Effector memory CD8-positive, alpha-beta T cell (primary cell): ENCODE results near the gene OPN3.
"Not testable (repeated sequence)": the region's sequence is repeated elsewhere in the genome, so short reads cannot be mapped to it uniquely, and the experiment has no call there.

ENCODE experiments used
- ATAC-seq: fragments of 150-1000 bp; cut with Tn5 transposase; replicated peaks from 2 replicates; pipeline ENCODE4 v1.10.0; 2021; ENCODE audit warnings: mild to moderate bottlenecking, moderate library complexity
- DNase-seq, 3 experiments: peaks; one replicate each; pipeline ENCODE4 v3.0.0; 2021
- H3K27ac Mint-ChIP-seq, 2 donors: one replicate each; pipeline ENCODE4 v1.8.0; 2022; ENCODE audit warnings: mild to moderate bottlenecking in 2 of 2, mixed read lengths in 2 of 2, moderate library complexity in 2 of 2
- H3K27me3 Mint-ChIP-seq, 2 donors: one replicate each; pipeline ENCODE4 v1.8.0; 2022; ENCODE audit warnings: mixed read lengths in 2 of 2
- H3K36me3 Mint-ChIP-seq: one replicate; pipeline ENCODE4 v1.8.0; 2022; ENCODE audit warnings: mild to moderate bottlenecking, moderate library complexity, mixed read lengths; ENCODE audit not compliant: insufficient read depth
- H3K4me1 Mint-ChIP-seq, 2 donors: one replicate each; pipeline ENCODE4 v1.8.0; 2022; ENCODE audit warnings: low read depth in 2 of 2, mixed read lengths in 2 of 2
- H3K4me3 Mint-ChIP-seq, 2 donors: one replicate each; pipeline ENCODE4 v1.8.0; 2022; ENCODE audit warnings: mild to moderate bottlenecking in 2 of 2, mixed read lengths in 2 of 2, moderate library complexity in 2 of 2
- H3K9me3 Mint-ChIP-seq, 2 donors: one replicate each; pipeline ENCODE4 v1.8.0; 2022; ENCODE audit warnings: mixed read lengths in 2 of 2
- total RNA-seq, 9 experiments: gene quantifications; one replicate each; lab custom pipeline; 2026; lab: John Stamatoyannopoulos, UW

Gene OPN3, protein sequence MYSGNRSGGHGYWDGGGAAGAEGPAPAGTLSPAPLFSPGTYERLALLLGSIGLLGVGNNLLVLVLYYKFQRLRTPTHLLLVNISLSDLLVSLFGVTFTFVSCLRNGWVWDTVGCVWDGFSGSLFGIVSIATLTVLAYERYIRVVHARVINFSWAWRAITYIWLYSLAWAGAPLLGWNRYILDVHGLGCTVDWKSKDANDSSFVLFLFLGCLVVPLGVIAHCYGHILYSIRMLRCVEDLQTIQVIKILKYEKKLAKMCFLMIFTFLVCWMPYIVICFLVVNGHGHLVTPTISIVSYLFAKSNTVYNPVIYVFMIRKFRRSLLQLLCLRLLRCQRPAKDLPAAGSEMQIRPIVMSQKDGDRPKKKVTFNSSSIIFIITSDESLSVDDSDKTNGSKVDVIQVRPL
- total RNA-seq: 2.2 to 8.9 (median 3.4) reads per million in 9 experiments

GRCh38 chr1:241640149-241640866, at the start of gene OPN3, which contains the start of gene CHML:
Gene OPN3 (minus strand): TSS chr1:241640369. CDS start chr1:241640254, 115 bp downstream.
Gene CHML (minus strand): TSS chr1:241640369. CDS start chr1:241635766, 4,603 bp downstream.
- no peaks in the 10 kb centered on the region for H3K9me3 Mint-ChIP-seq
- peak within 1 kb of the TSS; percentile 87 to 90 for H3K4me3 Mint-ChIP-seq
- peaks cover 16 to 24% of the 10 kb centered on the region in 2 donors for H3K4me1 Mint-ChIP-seq
- H3K27me3 Mint-ChIP-seq: no peaks in the 10 kb centered on the region
- ATAC-seq (peak; percentile 95), DNase-seq (peak; percentile 78 to 83 (median 80))
- peak within 1 kb of the TSS; percentile 78 to 87 for H3K27ac Mint-ChIP-seq
- peaks cover 3% of the 10 kb centered on the region for H3K36me3 Mint-ChIP-seq

GRCh38 chr1:241688940-241689368, 48.8 kb upstream of the OPN3 start:
- ATAC-seq: no peak
- H3K4me1 Mint-ChIP-seq: no peaks in the 10 kb centered on the region
- no peak overlapping the region for H3K4me3 Mint-ChIP-seq
- H3K36me3 Mint-ChIP-seq: no peaks in the 10 kb centered on the region
- peaks cover 10 to 12% of the 10 kb centered on the region in 2 donors for H3K27me3 Mint-ChIP-seq
- DNase-seq: no peak
- no peaks in the 10 kb centered on the region for H3K9me3 Mint-ChIP-seq
- no peak overlapping the region for H3K27ac Mint-ChIP-seq

DNA sequence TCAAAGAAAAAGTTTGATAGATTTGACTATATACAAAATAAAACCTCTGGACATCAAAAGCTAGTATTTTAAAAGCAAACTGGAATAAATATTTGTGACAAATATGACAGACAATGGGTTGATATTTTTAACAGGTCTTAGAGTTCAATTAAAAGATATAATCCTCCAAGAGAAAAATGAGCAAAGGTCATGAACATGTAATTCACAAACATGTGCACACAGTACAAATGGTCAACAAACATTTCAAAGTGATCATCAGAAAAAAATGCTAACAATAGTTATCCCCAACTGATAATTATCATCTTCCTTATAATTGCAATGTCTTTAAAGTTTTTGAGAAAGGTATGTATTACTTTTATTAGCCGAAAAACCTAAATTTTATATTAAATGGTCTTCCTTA, 43.9 kb upstream of the OPN3 start:
- Mint-ChIP-seq H3K27ac (no peak overlapping the region), H3K9me3 (no peaks in the 10 kb centered on the region), H3K27me3 (peaks cover 15 to 33% of the 10 kb centered on the region in 2 donors), H3K36me3 (peaks cover 3% of the 10 kb centered on the region), H3K4me3 (no peak overlapping the region), H3K4me1 (no peaks in the 10 kb centered on the region)
- no peak for DNase-seq
- no peak for ATAC-seq

DNA sequence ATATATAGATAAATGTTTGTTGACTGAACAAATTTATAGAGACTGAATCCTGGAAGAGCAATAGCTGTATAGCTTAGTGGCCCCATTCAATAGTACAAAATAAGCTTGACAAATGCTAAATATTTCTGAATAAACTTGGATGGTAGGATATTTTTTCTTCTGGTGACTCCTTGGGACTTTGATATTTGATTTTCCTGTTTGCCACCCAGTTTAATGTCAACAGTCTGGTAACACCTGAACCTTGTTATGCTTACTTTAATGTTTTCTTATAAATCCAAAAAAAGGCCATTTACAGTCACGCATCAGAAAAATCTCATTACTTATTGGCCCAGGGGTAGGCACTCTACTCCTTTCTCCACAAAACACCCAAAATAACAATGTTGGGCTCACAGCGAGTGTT, 42.8 kb upstream of the OPN3 start:
- no peak overlapping the region for H3K27ac Mint-ChIP-seq
- H3K4me3 Mint-ChIP-seq: no peak overlapping the region
- H3K27me3 Mint-ChIP-seq: peaks cover 15 to 30% of the 10 kb centered on the region in 2 donors
- ATAC-seq (no peak), DNase-seq (no peak)
- H3K4me1 Mint-ChIP-seq: peaks cover under 1% of the 10 kb centered on the region in 2 donors
- peaks cover 3% of the 10 kb centered on the region for H3K36me3 Mint-ChIP-seq
- no peaks in the 10 kb centered on the region for H3K9me3 Mint-ChIP-seq

- H3K27me3 Mint-ChIP-seq: peaks cover 15 to 30% of the 10 kb centered on the region in 2 donors
- H3K36me3 Mint-ChIP-seq, DNase-seq, H3K4me3 Mint-ChIP-seq, H3K4me1 Mint-ChIP-seq, H3K9me3 Mint-ChIP-seq, H3K27ac Mint-ChIP-seq, ATAC-seq: not testable (repeated sequence)
Observed at GRCh38 chr1:241681861-241682448, 41.8 kb upstream of the OPN3 start.

GRCh38 chr1:241679961-241680360, 39.8 kb upstream of the OPN3 start:
- Mint-ChIP-seq H3K9me3 (no peaks in the 10 kb centered on the region), H3K36me3 (peaks cover 3% of the 10 kb centered on the region), H3K4me3 (no peak overlapping the region), H3K27ac (no peak overlapping the region), H3K27me3 (peaks cover 15 to 30% of the 10 kb centered on the region in 2 donors), H3K4me1 (peaks cover 5 to 7% of the 10 kb centered on the region in 2 donors)
- ATAC-seq (no peak), DNase-seq (no peak)

DNA sequence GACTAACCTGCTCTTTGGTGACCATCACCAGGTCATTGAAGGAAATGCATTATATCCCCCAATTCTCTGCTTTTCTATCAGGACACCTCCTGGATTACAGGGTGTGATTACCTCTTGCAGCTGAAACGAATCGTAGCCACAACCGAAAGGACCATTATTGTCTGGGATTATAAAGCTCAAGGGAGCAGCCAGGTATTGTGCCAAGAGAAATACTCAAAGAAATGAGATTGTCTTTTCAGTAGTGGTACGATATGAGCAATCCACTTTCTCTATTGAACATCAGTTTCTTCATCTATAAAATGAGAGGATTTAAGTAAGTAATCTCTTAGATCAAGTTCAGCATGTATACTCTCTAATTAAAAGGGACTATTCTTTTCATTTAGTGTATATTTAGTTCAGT, 39.2 kb upstream of the OPN3 start:
- H3K4me1 Mint-ChIP-seq: peaks cover 5 to 7% of the 10 kb centered on the region in 2 donors
- no peaks in the 10 kb centered on the region for H3K9me3 Mint-ChIP-seq
- peaks cover 3% of the 10 kb centered on the region for H3K36me3 Mint-ChIP-seq
- ATAC-seq (no peak), DNase-seq (no peak)
- H3K27ac Mint-ChIP-seq: no peak overlapping the region
- peaks cover 15 to 30% of the 10 kb centered on the region in 2 donors for H3K27me3 Mint-ChIP-seq
- no peak overlapping the region for H3K4me3 Mint-ChIP-seq

- H3K9me3 Mint-ChIP-seq: no peaks in the 10 kb centered on the region
- no peak for DNase-seq
- peaks cover 15 to 30% of the 10 kb centered on the region in 2 donors for H3K27me3 Mint-ChIP-seq
- H3K4me3 Mint-ChIP-seq: no peak overlapping the region
- peaks cover 3% of the 10 kb centered on the region for H3K36me3 Mint-ChIP-seq
- peaks cover 5 to 7% of the 10 kb centered on the region in 2 donors for H3K4me1 Mint-ChIP-seq
- ATAC-seq: no peak
- no peak overlapping the region for H3K27ac Mint-ChIP-seq
Observed at GRCh38 chr1:241678536-241678935, 38.4 kb upstream of the OPN3 start.

GRCh38 chr1:241677201-241677600, 37.0 kb upstream of the OPN3 start:
- peaks cover 5 to 7% of the 10 kb centered on the region in 2 donors for H3K4me1 Mint-ChIP-seq
- no peaks in the 10 kb centered on the region for H3K9me3 Mint-ChIP-seq
- peak overlapping the region; percentile 69 to 87 for H3K27ac Mint-ChIP-seq
- H3K4me3 Mint-ChIP-seq: peak overlapping the region; percentile 63 to 67
- ATAC-seq: peak; percentile 95
- peak in 2 of 3 experiments; percentile 1 to 8 for DNase-seq
- peaks cover 3% of the 10 kb centered on the region for H3K36me3 Mint-ChIP-seq
- peaks cover 17 to 19% of the 10 kb centered on the region in 2 donors for H3K27me3 Mint-ChIP-seq

DNA sequence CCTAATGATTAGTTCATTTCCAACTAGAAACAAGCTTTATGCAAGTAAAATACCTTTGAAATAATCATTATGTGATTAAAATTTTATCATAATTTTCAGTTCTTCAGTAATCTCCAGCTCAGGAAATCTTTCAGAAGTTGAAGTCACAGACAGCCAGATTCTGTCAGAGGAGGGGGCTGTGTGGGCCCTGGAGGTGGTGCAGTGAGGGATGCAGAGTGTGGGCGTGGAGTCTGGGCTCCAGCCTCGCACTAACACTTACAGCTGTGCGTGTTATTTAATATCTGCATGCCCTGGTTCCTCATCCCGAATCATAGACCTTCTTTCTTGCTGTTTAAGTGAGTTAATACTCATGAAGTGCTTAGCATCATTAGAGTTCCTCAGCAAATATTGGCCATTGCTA, 35.8 kb upstream of the OPN3 start:
- DNase-seq (no peak), ATAC-seq (no peak)
- Mint-ChIP-seq H3K9me3 (no peaks in the 10 kb centered on the region), H3K27me3 (peaks cover 14 to 18% of the 10 kb centered on the region in 2 donors), H3K4me1 (peaks cover 5 to 7% of the 10 kb centered on the region in 2 donors), H3K36me3 (peaks cover 3% of the 10 kb centered on the region), H3K4me3 (no peak overlapping the region), H3K27ac (no peak overlapping the region)

GRCh38 chr1:241674805-241675384, 34.7 kb upstream of the OPN3 start:
- Mint-ChIP-seq H3K9me3 (no peaks in the 10 kb centered on the region), H3K27ac (peak overlapping the region; percentile 65 to 81), H3K27me3 (peaks cover 17 to 18% of the 10 kb centered on the region in 2 donors), H3K4me1 (peaks cover 5 to 7% of the 10 kb centered on the region in 2 donors), H3K36me3 (no peaks in the 10 kb centered on the region), H3K4me3 (no peak overlapping the region)
- ATAC-seq (no peak), DNase-seq (no peak)

DNA sequence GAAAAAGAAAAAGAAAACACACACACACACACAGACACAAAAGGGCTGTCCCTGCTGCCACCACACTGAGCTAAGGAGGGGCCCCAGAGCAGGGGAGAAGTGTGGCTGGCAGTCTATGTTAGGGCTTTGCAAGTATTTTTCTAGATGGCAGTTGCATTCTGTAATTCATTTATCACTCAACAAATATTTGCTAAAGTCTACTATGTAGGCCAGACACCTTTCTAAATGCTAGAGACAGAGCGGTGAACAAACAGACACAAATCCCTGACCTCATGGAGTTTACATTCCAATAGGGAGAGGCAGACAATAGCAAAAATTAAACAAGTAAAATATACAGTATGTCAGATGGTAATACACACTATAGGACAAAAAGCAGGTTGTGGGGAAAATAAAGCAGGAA, 32.1 kb upstream of the OPN3 start:
- peaks cover 0 to under 1% of the 10 kb centered on the region in 2 donors for H3K4me1 Mint-ChIP-seq
- peaks cover 25 to 27% of the 10 kb centered on the region in 2 donors for H3K27me3 Mint-ChIP-seq
- H3K9me3 Mint-ChIP-seq: no peaks in the 10 kb centered on the region
- DNase-seq: no peak
- ATAC-seq: no peak
- no peak overlapping the region for H3K27ac Mint-ChIP-seq
- H3K36me3 Mint-ChIP-seq: no peaks in the 10 kb centered on the region
- no peak overlapping the region for H3K4me3 Mint-ChIP-seq

DNA sequence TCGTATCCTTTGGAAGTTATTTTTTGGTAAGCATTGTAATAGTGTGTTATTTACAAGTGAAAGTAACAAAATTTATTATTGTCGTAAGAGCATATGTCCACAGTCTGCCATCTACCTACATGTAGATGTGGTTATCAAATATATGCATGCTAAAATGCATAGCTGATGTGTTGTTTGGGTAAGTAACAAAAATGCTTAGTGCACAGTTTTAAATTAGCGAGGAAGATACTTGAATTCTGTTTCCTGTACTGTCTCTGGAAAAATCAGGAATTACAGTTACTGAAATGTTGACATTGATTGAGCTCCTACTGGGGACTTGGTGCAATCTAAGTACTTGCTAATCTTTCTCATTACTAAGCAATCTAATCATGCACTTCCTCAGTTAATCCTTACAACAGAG, 26.2 kb upstream of the OPN3 start:
- H3K9me3 Mint-ChIP-seq: no peaks in the 10 kb centered on the region
- no peak for DNase-seq
- H3K4me1 Mint-ChIP-seq: no peaks in the 10 kb centered on the region
- no peaks in the 10 kb centered on the region for H3K36me3 Mint-ChIP-seq
- no peak for ATAC-seq
- H3K27ac Mint-ChIP-seq: no peak overlapping the region
- peaks cover 23 to 36% of the 10 kb centered on the region in 2 donors for H3K27me3 Mint-ChIP-seq
- H3K4me3 Mint-ChIP-seq: no peak overlapping the region
